ENCODE data around the gene PSAPL1. TPM values are rescaled to one million over a fixed set of nuclear protein-coding genes. Genes with fewer than 3 reads are reported as not detected.

Gene PSAPL1
- not detected for total RNA-seq
- not detected for polyA plus RNA-seq
- long read RNA-seq, donor 1, result 0 reads
- long read RNA-seq, donor 2, result 0 reads
- long read RNA-seq, donor 3, result 0 reads
- long read RNA-seq, donor 4, result 0 reads

GRCh38 chr4:7434766-7435150 lies at the start of gene PSAPL1:
TSS of gene PSAPL1 (minus strand) at chr4:7434930. CDS start at chr4:7434879, 51 bp downstream.
- intact Hi-C loops (cut with DNase I), result no loop called here

GRCh38 chr4:7481227-7481626 lies 46.5 kb upstream of the PSAPL1 start:
- ATAC-seq, result no peak
- no peaks in the 10 kb centered on the region for H3K4me1 ChIP-seq (ENCODE audit: control insufficient read depth, insufficient read depth, low read length)
- H3K27ac ChIP-seq (ENCODE audit: low read length), result no peak overlapping the region
- H3K9me3 ChIP-seq (ENCODE audit: control insufficient read depth, low read length), result no peaks in the 10 kb centered on the region
- WGBS, result 84% methylated on average over 14 of the region's 14 CpGs
- intact Hi-C loops (cut with DNase I), result no loop called here
- H3K4me3 ChIP-seq (ENCODE audit: low read length), result no peak overlapping the region
- no peaks in the 10 kb centered on the region for H3K27me3 ChIP-seq (ENCODE audit: control insufficient read depth, insufficient read depth)
- no peak for DNase-seq

More at GRCh38 chr4:7434766-7435150, at the start of gene PSAPL1:
- ATAC-seq (peak; percentile 80 to 91), DNase-seq (peak in 2 of 3 donors; percentile 32 to 67)
- Histone ChIP-seq H3K9me3 (ENCODE audit: control insufficient read depth, low read length) (no peaks in the 10 kb centered on the region), H3K27me3 (ENCODE audit: control insufficient read depth, insufficient read depth) (no peaks in the 10 kb centered on the region), H3K27ac (ENCODE audit: low read length) (no peak within 1 kb of the TSS), H3K4me1 (ENCODE audit: control insufficient read depth, insufficient read depth, low read length) (no peaks in the 10 kb centered on the region), H3K4me3 (ENCODE audit: low read length) (no peak within 1 kb of the TSS)
- 14% methylated on average over 7 of the region's 7 CpGs for WGBS

GRCh38 chr4:7480423-7480822 lies 45.7 kb upstream of the PSAPL1 start:
- Histone ChIP-seq H3K4me1 (ENCODE audit: control insufficient read depth, insufficient read depth, low read length) (no peaks in the 10 kb centered on the region), H3K9me3 (ENCODE audit: control insufficient read depth, low read length) (no peaks in the 10 kb centered on the region), H3K27me3 (ENCODE audit: control insufficient read depth, insufficient read depth) (no peaks in the 10 kb centered on the region), H3K4me3 (ENCODE audit: low read length) (no peak overlapping the region), H3K27ac (ENCODE audit: low read length) (no peak overlapping the region)
- intact Hi-C loops (cut with DNase I), result no loop called here
- WGBS, result 89% methylated on average over 16 of the region's 16 CpGs
- DNase-seq (peak in 1 of 3 donors; percentile 28), ATAC-seq (no peak)

GRCh38 chr4:7478665-7479064 lies 43.9 kb upstream of the PSAPL1 start:
- H3K27me3 ChIP-seq (ENCODE audit: control insufficient read depth, insufficient read depth), result no peaks in the 10 kb centered on the region
- intact Hi-C loops (cut with DNase I), result no loop called here
- no peak overlapping the region for H3K4me3 ChIP-seq (ENCODE audit: low read length)
- no peak for ATAC-seq
- DNase-seq, result peak in 1 of 3 donors; percentile 13
- WGBS, result 75% methylated on average over 11 of the region's 11 CpGs
- no peak overlapping the region for H3K27ac ChIP-seq (ENCODE audit: low read length)
- H3K9me3 ChIP-seq (ENCODE audit: control insufficient read depth, low read length), result no peaks in the 10 kb centered on the region
- no peaks in the 10 kb centered on the region for H3K4me1 ChIP-seq (ENCODE audit: control insufficient read depth, insufficient read depth, low read length)

- H3K27me3 ChIP-seq (ENCODE audit: control insufficient read depth, insufficient read depth), result no peaks in the 10 kb centered on the region
- no peaks in the 10 kb centered on the region for H3K9me3 ChIP-seq (ENCODE audit: control insufficient read depth, low read length)
- DNase-seq (no peak), ATAC-seq (no peak)
- intact Hi-C loops (cut with DNase I), result no loop called here
- H3K27ac ChIP-seq (ENCODE audit: low read length), result no peak overlapping the region
- WGBS, result 84% methylated on average over 7 of the region's 7 CpGs
- H3K4me1 ChIP-seq (ENCODE audit: control insufficient read depth, insufficient read depth, low read length), result no peaks in the 10 kb centered on the region
- H3K4me3 ChIP-seq (ENCODE audit: low read length), result no peak overlapping the region
Measured at GRCh38 chr4:7477695-7478094, 43.0 kb upstream of the PSAPL1 start.

- WGBS, result 65% methylated on average over 6 of the region's 6 CpGs
- intact Hi-C loops (cut with DNase I), result no loop called here
- peak in 1 of 3 donors; percentile 16 for DNase-seq
- Histone ChIP-seq H3K9me3 (ENCODE audit: control insufficient read depth, low read length) (no peaks in the 10 kb centered on the region), H3K4me3 (ENCODE audit: low read length) (no peak overlapping the region), H3K27me3 (ENCODE audit: control insufficient read depth, insufficient read depth) (no peaks in the 10 kb centered on the region), H3K27ac (ENCODE audit: low read length) (no peak overlapping the region), H3K4me1 (ENCODE audit: control insufficient read depth, insufficient read depth, low read length) (no peaks in the 10 kb centered on the region)
- no peak for ATAC-seq
Measured at GRCh38 chr4:7476820-7477219, 42.1 kb upstream of the PSAPL1 start.

GRCh38 chr4:7475207-7475606 lies 40.5 kb upstream of the PSAPL1 start:
- 79% methylated on average over 5 of the region's 5 CpGs for WGBS
- H3K9me3 ChIP-seq (ENCODE audit: control insufficient read depth, low read length), result no peaks in the 10 kb centered on the region
- no peak overlapping the region for H3K4me3 ChIP-seq (ENCODE audit: low read length)
- ATAC-seq (no peak), DNase-seq (peak in 1 of 3 donors; percentile 41)
- no peak overlapping the region for H3K27ac ChIP-seq (ENCODE audit: low read length)
- H3K4me1 ChIP-seq (ENCODE audit: control insufficient read depth, insufficient read depth, low read length), result no peaks in the 10 kb centered on the region
- H3K27me3 ChIP-seq (ENCODE audit: control insufficient read depth, insufficient read depth), result no peaks in the 10 kb centered on the region
- intact Hi-C loops (cut with DNase I), result no loop called here

GRCh38 chr4:7474320-7474719 lies 39.6 kb upstream of the PSAPL1 start:
- intact Hi-C loops (cut with DNase I), result no loop called here
- ATAC-seq (no peak), DNase-seq (peak in 1 of 3 donors; percentile 27)
- H3K27me3 ChIP-seq (ENCODE audit: control insufficient read depth, insufficient read depth), result no peaks in the 10 kb centered on the region
- no peaks in the 10 kb centered on the region for H3K4me1 ChIP-seq (ENCODE audit: control insufficient read depth, insufficient read depth, low read length)
- 77% methylated on average over 7 of the region's 7 CpGs for WGBS
- no peaks in the 10 kb centered on the region for H3K9me3 ChIP-seq (ENCODE audit: control insufficient read depth, low read length)
- no peak overlapping the region for H3K4me3 ChIP-seq (ENCODE audit: low read length)
- no peak overlapping the region for H3K27ac ChIP-seq (ENCODE audit: low read length)

- ATAC-seq, result no peak
- no peaks in the 10 kb centered on the region for H3K9me3 ChIP-seq (ENCODE audit: control insufficient read depth, low read length)
- intact Hi-C loops (cut with DNase I), result no loop called here
- H3K4me1 ChIP-seq (ENCODE audit: control insufficient read depth, insufficient read depth, low read length), result no peaks in the 10 kb centered on the region
- no peak overlapping the region for H3K27ac ChIP-seq (ENCODE audit: low read length)
- DNase-seq, result no peak
- no peaks in the 10 kb centered on the region for H3K27me3 ChIP-seq (ENCODE audit: control insufficient read depth, insufficient read depth)
- 79% methylated on average over 10 of the region's 10 CpGs for WGBS
- H3K4me3 ChIP-seq (ENCODE audit: low read length), result no peak overlapping the region
Measured at GRCh38 chr4:7473081-7473480, 38.4 kb upstream of the PSAPL1 start.

- H3K4me1 ChIP-seq (ENCODE audit: control insufficient read depth, insufficient read depth, low read length), result no peaks in the 10 kb centered on the region
- no peaks in the 10 kb centered on the region for H3K9me3 ChIP-seq (ENCODE audit: control insufficient read depth, low read length)
- ATAC-seq, result no peak
- peak in 1 of 3 donors; percentile 20 for DNase-seq
- no peaks in the 10 kb centered on the region for H3K27me3 ChIP-seq (ENCODE audit: control insufficient read depth, insufficient read depth)
- H3K27ac ChIP-seq (ENCODE audit: low read length), result no peak overlapping the region
- no peak overlapping the region for H3K4me3 ChIP-seq (ENCODE audit: low read length)
- 43% methylated on average over 19 of the region's 19 CpGs for WGBS
- intact Hi-C loops (cut with DNase I), result no loop called here
Measured at GRCh38 chr4:7472442-7473013, 37.8 kb upstream of the PSAPL1 start.

- no peak overlapping the region for H3K4me3 ChIP-seq (ENCODE audit: low read length)
- no peaks in the 10 kb centered on the region for H3K4me1 ChIP-seq (ENCODE audit: control insufficient read depth, insufficient read depth, low read length)
- no peaks in the 10 kb centered on the region for H3K27me3 ChIP-seq (ENCODE audit: control insufficient read depth, insufficient read depth)
- no peaks in the 10 kb centered on the region for H3K9me3 ChIP-seq (ENCODE audit: control insufficient read depth, low read length)
- intact Hi-C loops (cut with DNase I), result no loop called here
- DNase-seq, result no peak
- ATAC-seq, result no peak
- 87% methylated on average over 8 of the region's 8 CpGs for whole genome bisulfite sequencing
- no peak overlapping the region for H3K27ac ChIP-seq (ENCODE audit: low read length)
Measured at GRCh38 chr4:7470522-7471128, 35.9 kb upstream of the PSAPL1 start.

Data from right cardiac atrium (tissue), 5 donors.